Vagina (tissue), 2 donors: ENCODE results near the gene ZNF780A.

ENCODE experiments used
- CTCF ChIP-seq, 3 experiments: fragments of 450-650 bp in 2 of 3; fragments of 200-600 bp in 1 of 3; sonication (generic) in 1 of 3; IDR thresholded peaks; one replicate each; pipeline ENCODE4 v1.5.1; 2017 to 2019; ENCODE audit warnings: antibody characterized with exemption in 3 of 3, mild to moderate bottlenecking in 2 of 3, moderate library complexity in 2 of 3
- POLR2A ChIP-seq, 2 donors: fragments of 450-650 bp; IDR thresholded peaks; one replicate each; pipeline ENCODE4 v1.6.1; 2017; ENCODE audit warnings: antibody characterized with exemption in 2 of 2, mild to moderate bottlenecking in 2 of 2, moderate library complexity in 2 of 2
- POLR2AphosphoS5 ChIP-seq, 2 donors: sonication (generic); formaldehyde crosslinking; IDR thresholded peaks; one replicate each; pipeline ENCODE4 v1.9.0; 2017; ENCODE audit warnings: antibody characterized with exemption in 2 of 2, mild to moderate bottlenecking in 2 of 2, low read depth in 1 of 2; ENCODE audit not compliant: insufficient read depth in 1 of 2

- TF ChIP-seq CTCF (IDR thresholded peaks at IDR 0.05) (no peak), POLR2A (IDR thresholded peaks at IDR 0.05) (no peak), POLR2AphosphoS5 (IDR thresholded peaks at IDR 0.05; ENCODE audit: insufficient read depth in 1 of 2, low read depth in 1 of 2) (no peak)
These were observed 2.3 kb downstream of the ZNF780A start for GRCh38 chr19:40088299-40089047.
